ENCODE results near the gene TMEM126A. TPM values are rescaled to one million over a fixed set of nuclear protein-coding genes. Genes with fewer than 3 reads are reported as not detected.
"Not testable (repeated sequence)": the region's sequence is repeated elsewhere in the genome, so short reads cannot be mapped to it uniquely, and the experiment has no call there.

TMEM126A gene
- polyA plus RNA-seq (2013, experiment 1 of 4) = 39.5 TPM
- polyA plus RNA-seq (2013, experiment 2 of 4) = 35.8 TPM
- polyA plus RNA-seq (2013, experiment 3 of 4) = 36.5 TPM
- polyA plus RNA-seq (2013, experiment 4 of 4) = 38.3 TPM

- Histone ChIP-seq H3K4me1 (ENCODE audit: control insufficient read depth, insufficient read depth, low read length) (no peaks in the 10 kb centered on the region), H3K4me3 (ENCODE audit: insufficient read depth, low read depth, low read length) (peak within 1 kb of the TSS; percentile 62), H3K36me3 (ENCODE audit: control insufficient read depth, insufficient read depth, low read length) (no peaks in the 10 kb centered on the region), H3K27me3 (ENCODE audit: control insufficient read depth, insufficient read depth, low read length, poor library complexity, severe bottlenecking) (no peaks in the 10 kb centered on the region), H3K27ac (ENCODE audit: insufficient read depth, low read depth, low read length, poor library complexity, severe bottlenecking) (no peak within 1 kb of the TSS), H3K9me3 (ENCODE audit: control insufficient read depth, low read length) (no peaks in the 10 kb centered on the region)
- 1% methylated on average over 33 of the region's 33 CpGs for WGBS, 2 experiments
Measured at GRCh38 chr11:85647604-85648299, at the start of gene TMEM126A. Gene TMEM126A (plus strand): TSS chr11:85647967. CDS start chr11:85650256, 2,289 bp downstream.

GRCh38 chr11:85599083-85599482 is 48.7 kb upstream of the TMEM126A start:
- Histone ChIP-seq H3K4me1 (ENCODE audit: control insufficient read depth, insufficient read depth, low read length) (no peaks in the 10 kb centered on the region), H3K27me3 (ENCODE audit: control insufficient read depth, insufficient read depth, low read length, poor library complexity, severe bottlenecking) (no peaks in the 10 kb centered on the region), H3K9me3 (ENCODE audit: control insufficient read depth, low read length) (no peaks in the 10 kb centered on the region), H3K4me3 (ENCODE audit: insufficient read depth, low read depth, low read length) (no peak overlapping the region), H3K36me3 (ENCODE audit: control insufficient read depth, insufficient read depth, low read length) (no peaks in the 10 kb centered on the region), H3K27ac (ENCODE audit: insufficient read depth, low read depth, low read length, poor library complexity, severe bottlenecking) (no peak overlapping the region)
- 73 to 75% methylated on average over 5 of the region's 5 CpGs for WGBS, 2 experiments

- WGBS, 2 experiments = 92 to 100% methylated on average over 1 of the region's 2 CpGs
- Histone ChIP-seq H3K4me3 (ENCODE audit: insufficient read depth, low read depth, low read length) (no peak overlapping the region), H3K27ac (ENCODE audit: insufficient read depth, low read depth, low read length, poor library complexity, severe bottlenecking) (no peak overlapping the region), H3K27me3 (ENCODE audit: control insufficient read depth, insufficient read depth, low read length, poor library complexity, severe bottlenecking) (no peaks in the 10 kb centered on the region), H3K36me3 (ENCODE audit: control insufficient read depth, insufficient read depth, low read length) (no peaks in the 10 kb centered on the region), H3K9me3 (ENCODE audit: control insufficient read depth, low read length) (no peaks in the 10 kb centered on the region), H3K4me1 (ENCODE audit: control insufficient read depth, insufficient read depth, low read length) (no peaks in the 10 kb centered on the region)
Measured at GRCh38 chr11:85602526-85603213, 45.1 kb upstream of the TMEM126A start.

GRCh38 chr11:85603220-85603619 is 44.5 kb upstream of the TMEM126A start:
- Histone ChIP-seq H3K27ac (ENCODE audit: insufficient read depth, low read depth, low read length, poor library complexity, severe bottlenecking) (no peak overlapping the region), H3K4me3 (ENCODE audit: insufficient read depth, low read depth, low read length) (no peak overlapping the region), H3K4me1 (ENCODE audit: control insufficient read depth, insufficient read depth, low read length) (no peaks in the 10 kb centered on the region), H3K36me3 (ENCODE audit: control insufficient read depth, insufficient read depth, low read length) (no peaks in the 10 kb centered on the region), H3K9me3 (ENCODE audit: control insufficient read depth, low read length) (no peaks in the 10 kb centered on the region), H3K27me3 (ENCODE audit: control insufficient read depth, insufficient read depth, low read length, poor library complexity, severe bottlenecking) (no peaks in the 10 kb centered on the region)
- WGBS, 2 experiments = 95 to 96% methylated on average over 4 of the region's 4 CpGs

GRCh38 chr11:85606237-85606636 is 41.5 kb upstream of the TMEM126A start:
- 91 to 95% methylated on average over 3 of the region's 3 CpGs for WGBS, 2 experiments
- not testable (repeated sequence) for H3K4me3 ChIP-seq (ENCODE audit: insufficient read depth, low read depth, low read length)

GRCh38 chr11:85608621-85609020 is 39.1 kb upstream of the TMEM126A start:
- H3K4me1 ChIP-seq (ENCODE audit: control insufficient read depth, insufficient read depth, low read length); H3K9me3 ChIP-seq (ENCODE audit: control insufficient read depth, low read length); H3K27ac ChIP-seq (ENCODE audit: insufficient read depth, low read depth, low read length, poor library complexity, severe bottlenecking); H3K36me3 ChIP-seq (ENCODE audit: control insufficient read depth, insufficient read depth, low read length); H3K4me3 ChIP-seq (ENCODE audit: insufficient read depth, low read depth, low read length); H3K27me3 ChIP-seq (ENCODE audit: control insufficient read depth, insufficient read depth, low read length, poor library complexity, severe bottlenecking): not testable (repeated sequence)

More at GRCh38 chr11:85606237-85606636, 41.5 kb upstream of the TMEM126A start:
- not testable (repeated sequence) for H3K27me3 ChIP-seq (ENCODE audit: control insufficient read depth, insufficient read depth, low read length, poor library complexity, severe bottlenecking); H3K9me3 ChIP-seq (ENCODE audit: control insufficient read depth, low read length); H3K4me1 ChIP-seq (ENCODE audit: control insufficient read depth, insufficient read depth, low read length); H3K36me3 ChIP-seq (ENCODE audit: control insufficient read depth, insufficient read depth, low read length); H3K27ac ChIP-seq (ENCODE audit: insufficient read depth, low read depth, low read length, poor library complexity, severe bottlenecking)

- not testable (repeated sequence) for H3K4me1 ChIP-seq (ENCODE audit: control insufficient read depth, insufficient read depth, low read length); H3K4me3 ChIP-seq (ENCODE audit: insufficient read depth, low read depth, low read length); H3K36me3 ChIP-seq (ENCODE audit: control insufficient read depth, insufficient read depth, low read length); H3K27ac ChIP-seq (ENCODE audit: insufficient read depth, low read depth, low read length, poor library complexity, severe bottlenecking); H3K27me3 ChIP-seq (ENCODE audit: control insufficient read depth, insufficient read depth, low read length, poor library complexity, severe bottlenecking); H3K9me3 ChIP-seq (ENCODE audit: control insufficient read depth, low read length)
- WGBS, 2 experiments = 82 to 92% methylated on average over 2 of the region's 2 CpGs
Measured at GRCh38 chr11:85609286-85609685, 38.5 kb upstream of the TMEM126A start.

- H3K9me3 ChIP-seq (ENCODE audit: control insufficient read depth, low read length); H3K27me3 ChIP-seq (ENCODE audit: control insufficient read depth, insufficient read depth, low read length, poor library complexity, severe bottlenecking); H3K36me3 ChIP-seq (ENCODE audit: control insufficient read depth, insufficient read depth, low read length); H3K4me3 ChIP-seq (ENCODE audit: insufficient read depth, low read depth, low read length); H3K27ac ChIP-seq (ENCODE audit: insufficient read depth, low read depth, low read length, poor library complexity, severe bottlenecking); H3K4me1 ChIP-seq (ENCODE audit: control insufficient read depth, insufficient read depth, low read length): not testable (repeated sequence)
- WGBS, 2 experiments = 94 to 95% methylated on average over 1 to 2 of the region's 2 CpGs
Measured at GRCh38 chr11:85611643-85612042, 36.1 kb upstream of the TMEM126A start.

- WGBS, 2 experiments = 89 to 91% methylated on average over 6 of the region's 6 CpGs
- H3K36me3 ChIP-seq (ENCODE audit: control insufficient read depth, insufficient read depth, low read length) = no peaks in the 10 kb centered on the region
Measured at GRCh38 chr11:85619499-85619898, 28.3 kb upstream of the TMEM126A start.

GRCh38 chr11:85620256-85620655 is 27.5 kb upstream of the TMEM126A start:
- H3K36me3 ChIP-seq (ENCODE audit: control insufficient read depth, insufficient read depth, low read length) = no peaks in the 10 kb centered on the region
- no peak overlapping the region for H3K27ac ChIP-seq (ENCODE audit: insufficient read depth, low read depth, low read length, poor library complexity, severe bottlenecking)
- 94 to 99% methylated on average over 2 to 3 of the region's 3 CpGs for WGBS, 2 experiments
- H3K9me3 ChIP-seq (ENCODE audit: control insufficient read depth, low read length) = no peaks in the 10 kb centered on the region
- H3K4me3 ChIP-seq (ENCODE audit: insufficient read depth, low read depth, low read length) = no peak overlapping the region
- H3K4me1 ChIP-seq (ENCODE audit: control insufficient read depth, insufficient read depth, low read length) = no peaks in the 10 kb centered on the region
- H3K27me3 ChIP-seq (ENCODE audit: control insufficient read depth, insufficient read depth, low read length, poor library complexity, severe bottlenecking) = no peaks in the 10 kb centered on the region

More at GRCh38 chr11:85619499-85619898, 28.3 kb upstream of the TMEM126A start:
- H3K27ac ChIP-seq (ENCODE audit: insufficient read depth, low read depth, low read length, poor library complexity, severe bottlenecking) = no peak overlapping the region
- no peaks in the 10 kb centered on the region for H3K27me3 ChIP-seq (ENCODE audit: control insufficient read depth, insufficient read depth, low read length, poor library complexity, severe bottlenecking)
- no peak overlapping the region for H3K4me3 ChIP-seq (ENCODE audit: insufficient read depth, low read depth, low read length)
- H3K9me3 ChIP-seq (ENCODE audit: control insufficient read depth, low read length) = no peaks in the 10 kb centered on the region
- H3K4me1 ChIP-seq (ENCODE audit: control insufficient read depth, insufficient read depth, low read length) = no peaks in the 10 kb centered on the region
